Heart left ventricle (tissue), 13 donors: ENCODE data around the gene NDRG3.

Experiments used
- POLR2A ChIP-seq, 2 donors: fragments of 450-650 bp; IDR thresholded peaks; one replicate each; pipeline ENCODE4 v1.6.1; 2017; ENCODE audit warnings: antibody characterized with exemption in 2 of 2, mild to moderate bottlenecking in 2 of 2, moderate library complexity in 2 of 2
- TF ChIP-seq, protein P1 (sequence below), 12 donors: fragments of 200-600 bp; sonication (generic) in 4 of 12; IDR thresholded peaks; one replicate each; pipeline versions ENCODE4 v1.5.0 to v1.8.0; 2018 to 2022; ENCODE audit warnings: antibody characterized with exemption in 12 of 12, mild to moderate bottlenecking in 5 of 12
- donor health status: ischemic (EF 13 %, LVEDD 7.1; RV severe dilation, severe dysfunction).
- donor health status: DM: no; HTN: yes; CAD: no.
- donor health status: DM: no; HTN: no; CAD: no.
- donor health status: ischemic (EF 25% LVEDD 6.9; RV normal size, moderate dysfunction).
- donor health status: ischemic (EF 25% LVEDD 5.7; RV mildly dilated, moderate dysfunction).
- donor health status: ischemic (EF 35%, LVEDD 5.7; RV mildly dilated, moderate dysfunction).
- donor health status: nonischemic (EF 11% LVEDD 7.7; RV severe dilation, severe dysfunction).
- donor health status: DM: yes; HTN: yes; CAD: no.
- donor health status: PGD.
- donor health status: ischemic (EF 29% LVEDD 5.4; RV normal size, mild dysfunction).
- donor health status: nonischemic (EF 23%, LVEDD 6.1; RV moderate dilation, normal function).

DNA sequence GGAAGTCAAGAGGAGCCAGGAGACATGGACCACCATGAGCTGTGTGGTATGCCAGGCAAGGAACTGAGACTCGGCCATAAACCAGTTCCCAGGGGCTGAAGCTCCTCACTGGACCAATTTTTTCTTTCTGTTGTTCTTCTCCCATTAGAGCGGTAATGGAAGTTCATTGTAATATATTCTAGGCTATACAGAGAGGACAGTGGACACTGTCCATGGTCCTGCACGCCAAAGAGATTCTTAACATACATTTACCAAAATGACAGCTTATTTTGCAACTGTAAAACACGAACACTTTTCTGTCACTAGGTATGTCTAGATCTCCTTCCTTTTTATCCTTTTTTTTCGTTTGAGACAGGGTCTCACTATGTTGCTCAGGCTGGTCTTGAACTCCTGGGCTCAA is 40.8 kb upstream of the NDRG3 start:
- TF ChIP-seq, protein P1, sequence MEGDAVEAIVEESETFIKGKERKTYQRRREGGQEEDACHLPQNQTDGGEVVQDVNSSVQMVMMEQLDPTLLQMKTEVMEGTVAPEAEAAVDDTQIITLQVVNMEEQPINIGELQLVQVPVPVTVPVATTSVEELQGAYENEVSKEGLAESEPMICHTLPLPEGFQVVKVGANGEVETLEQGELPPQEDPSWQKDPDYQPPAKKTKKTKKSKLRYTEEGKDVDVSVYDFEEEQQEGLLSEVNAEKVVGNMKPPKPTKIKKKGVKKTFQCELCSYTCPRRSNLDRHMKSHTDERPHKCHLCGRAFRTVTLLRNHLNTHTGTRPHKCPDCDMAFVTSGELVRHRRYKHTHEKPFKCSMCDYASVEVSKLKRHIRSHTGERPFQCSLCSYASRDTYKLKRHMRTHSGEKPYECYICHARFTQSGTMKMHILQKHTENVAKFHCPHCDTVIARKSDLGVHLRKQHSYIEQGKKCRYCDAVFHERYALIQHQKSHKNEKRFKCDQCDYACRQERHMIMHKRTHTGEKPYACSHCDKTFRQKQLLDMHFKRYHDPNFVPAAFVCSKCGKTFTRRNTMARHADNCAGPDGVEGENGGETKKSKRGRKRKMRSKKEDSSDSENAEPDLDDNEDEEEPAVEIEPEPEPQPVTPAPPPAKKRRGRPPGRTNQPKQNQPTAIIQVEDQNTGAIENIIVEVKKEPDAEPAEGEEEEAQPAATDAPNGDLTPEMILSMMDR (IDR thresholded peaks at IDR 0.05): no peak
- TF ChIP-seq POLR2A (IDR thresholded peaks at IDR 0.05): no peak
